Body of pancreas (tissue), 4 donors: ENCODE results near the gene RPUSD1.
"Not testable (repeated sequence)": the region's sequence is repeated elsewhere in the genome, so short reads cannot be mapped to it uniquely, and the experiment has no call there.

Experiments used
- POLR2A ChIP-seq, 3 donors: fragments of 450-650 bp; IDR thresholded peaks; one replicate each; pipeline ENCODE4 v1.6.1; 2016; ENCODE audit warnings: antibody characterized with exemption in 3 of 3, mild to moderate bottlenecking in 2 of 3
- TF ChIP-seq, protein P1 (sequence below), 7 experiments: fragments of 450-650 bp in 4 of 7; fragments of 200-600 bp in 3 of 7; sonication (generic) in 3 of 7; IDR thresholded peaks; one replicate each; pipeline ENCODE4 v1.5.1; 2016 to 2019; ENCODE audit warnings: antibody characterized with exemption in 7 of 7

DNA sequence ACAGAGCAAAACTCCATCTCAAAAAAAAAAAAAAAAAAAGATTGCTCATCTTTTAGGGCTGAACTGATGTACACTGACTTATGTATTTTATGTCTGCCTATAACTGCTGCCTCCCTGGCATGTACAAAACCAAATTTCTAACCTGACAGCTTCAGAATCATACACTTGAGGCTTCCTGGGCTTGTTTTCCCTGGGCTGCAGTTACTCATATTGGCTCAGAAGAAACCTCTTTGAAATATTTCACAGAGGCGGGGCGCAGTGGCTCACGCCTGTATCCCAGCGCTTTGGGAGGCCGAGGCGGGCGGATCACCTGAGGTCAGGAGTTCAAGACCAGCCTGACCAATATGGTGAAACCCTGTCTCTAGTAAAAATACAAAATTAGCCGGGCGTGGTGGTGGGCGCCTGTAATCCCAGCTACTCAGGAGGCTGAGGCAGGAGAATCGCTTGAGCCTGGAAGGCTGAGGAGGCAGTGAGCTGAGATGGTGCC is 34.0 kb downstream of the RPUSD1 start:
- not testable (repeated sequence) for TF ChIP-seq POLR2A (IDR thresholded peaks at IDR 0.05)
- TF ChIP-seq, protein P1, sequence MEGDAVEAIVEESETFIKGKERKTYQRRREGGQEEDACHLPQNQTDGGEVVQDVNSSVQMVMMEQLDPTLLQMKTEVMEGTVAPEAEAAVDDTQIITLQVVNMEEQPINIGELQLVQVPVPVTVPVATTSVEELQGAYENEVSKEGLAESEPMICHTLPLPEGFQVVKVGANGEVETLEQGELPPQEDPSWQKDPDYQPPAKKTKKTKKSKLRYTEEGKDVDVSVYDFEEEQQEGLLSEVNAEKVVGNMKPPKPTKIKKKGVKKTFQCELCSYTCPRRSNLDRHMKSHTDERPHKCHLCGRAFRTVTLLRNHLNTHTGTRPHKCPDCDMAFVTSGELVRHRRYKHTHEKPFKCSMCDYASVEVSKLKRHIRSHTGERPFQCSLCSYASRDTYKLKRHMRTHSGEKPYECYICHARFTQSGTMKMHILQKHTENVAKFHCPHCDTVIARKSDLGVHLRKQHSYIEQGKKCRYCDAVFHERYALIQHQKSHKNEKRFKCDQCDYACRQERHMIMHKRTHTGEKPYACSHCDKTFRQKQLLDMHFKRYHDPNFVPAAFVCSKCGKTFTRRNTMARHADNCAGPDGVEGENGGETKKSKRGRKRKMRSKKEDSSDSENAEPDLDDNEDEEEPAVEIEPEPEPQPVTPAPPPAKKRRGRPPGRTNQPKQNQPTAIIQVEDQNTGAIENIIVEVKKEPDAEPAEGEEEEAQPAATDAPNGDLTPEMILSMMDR (IDR thresholded peaks at IDR 0.05) = not testable (repeated sequence)
